ENCODE data around the gene C8G. TPM values are rescaled to one million over a fixed set of nuclear protein-coding genes. Genes with fewer than 3 reads are reported as not detected.

C8G gene
- total and polyA plus RNA-seq, 2 of the 13 experiments (the other 11 are each of a cell fraction or from before 2014, with no cell fraction given), result 4.9 to 12.8 TPM

DNA sequence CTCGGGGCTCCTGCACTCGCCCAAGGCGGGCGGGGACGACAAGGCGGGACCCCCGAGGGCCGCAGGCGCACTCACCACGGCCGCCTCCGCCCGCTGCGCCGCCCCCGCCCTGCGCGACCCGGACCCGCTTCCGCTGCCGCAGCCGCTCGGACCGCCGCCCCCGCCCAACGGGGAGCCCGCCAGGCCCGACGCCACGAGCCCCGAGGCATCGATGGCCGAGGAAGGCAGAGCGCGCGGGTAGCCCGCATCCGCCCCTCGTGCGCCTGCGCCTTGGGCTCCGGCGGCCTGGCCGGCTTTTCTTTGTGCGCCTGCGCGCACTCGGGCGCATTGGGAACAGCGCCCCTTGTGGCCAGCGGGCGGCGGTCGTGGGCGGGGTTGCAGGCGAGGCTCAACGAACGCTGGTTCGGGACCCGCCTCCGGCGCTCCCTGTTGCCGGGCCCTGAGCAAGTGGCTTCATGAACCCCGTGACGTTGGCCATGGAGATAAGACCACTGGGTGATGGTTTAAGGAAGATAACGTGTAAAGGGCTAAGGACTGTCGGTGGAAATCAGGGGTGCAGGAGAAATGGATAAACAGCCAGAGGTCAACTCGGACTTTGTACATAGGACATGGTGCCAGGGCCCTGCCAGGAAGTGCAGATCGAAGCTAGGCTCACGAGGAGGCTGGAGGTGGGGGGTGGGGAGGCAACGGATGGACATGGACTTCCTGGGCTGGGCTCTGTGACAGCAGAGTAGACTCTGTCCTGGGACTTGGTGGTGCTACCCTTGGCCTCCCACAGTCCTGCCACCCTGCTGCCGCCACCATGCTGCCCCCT lies at the start of gene C8G, which contains the start of gene FBXW5 (continued):
- peak; percentile 39; the same call in 1 of the 2 replicates for TF ChIP-seq IRX3 (CRISPR knock-in tag; IDR thresholded peaks at IDR 0.05; ENCODE audit: borderline replicate concordance, low read depth)
- TF ChIP-seq ZNF713 (CRISPR knock-in tag; IDR thresholded peaks at IDR 0.05), result no peak
- no peak for TF ChIP-seq PLRG1 (conservative IDR thresholded peaks at IDR 0.05)
- TF ChIP-seq, protein P1, sequence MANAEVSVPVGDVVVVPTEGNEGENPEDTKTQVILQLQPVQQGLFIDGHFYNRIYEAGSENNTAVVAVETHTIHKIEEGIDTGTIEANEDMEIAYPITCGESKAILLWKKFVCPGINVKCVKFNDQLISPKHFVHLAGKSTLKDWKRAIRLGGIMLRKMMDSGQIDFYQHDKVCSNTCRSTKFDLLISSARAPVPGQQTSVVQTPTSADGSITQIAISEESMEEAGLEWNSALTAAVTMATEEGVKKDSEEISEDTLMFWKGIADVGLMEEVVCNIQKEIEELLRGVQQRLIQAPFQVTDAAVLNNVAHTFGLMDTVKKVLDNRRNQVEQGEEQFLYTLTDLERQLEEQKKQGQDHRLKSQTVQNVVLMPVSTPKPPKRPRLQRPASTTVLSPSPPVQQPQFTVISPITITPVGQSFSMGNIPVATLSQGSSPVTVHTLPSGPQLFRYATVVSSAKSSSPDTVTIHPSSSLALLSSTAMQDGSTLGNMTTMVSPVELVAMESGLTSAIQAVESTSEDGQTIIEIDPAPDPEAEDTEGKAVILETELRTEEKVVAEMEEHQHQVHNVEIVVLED (CRISPR knock-in tag; IDR thresholded peaks at IDR 0.05; ENCODE audit: borderline replicate concordance), result peak; percentile 41; the same call in 1 of the 2 replicates
- TF ChIP-seq PHF21A (CRISPR knock-in tag; IDR thresholded peaks at IDR 0.05), result peak; percentile 64
- TF ChIP-seq PLSCR1 (CRISPR knock-in tag; IDR thresholded peaks at IDR 0.05; ENCODE audit: borderline replicate concordance), result no peak
- no peak for TF ChIP-seq ZNF282 (IDR thresholded peaks at IDR 0.05; ENCODE audit: partially characterized antibody)
- TF ChIP-seq NR2F1 (CRISPR knock-in tag; IDR thresholded peaks at IDR 0.05), result peak in 1 of 2 experiments; percentile 87; a peak in 2 of 4 replicates
- TF ChIP-seq ZNF589 (CRISPR knock-in tag; conservative IDR thresholded peaks at IDR 0.05), result no peak
- TF ChIP-seq, protein P2, sequence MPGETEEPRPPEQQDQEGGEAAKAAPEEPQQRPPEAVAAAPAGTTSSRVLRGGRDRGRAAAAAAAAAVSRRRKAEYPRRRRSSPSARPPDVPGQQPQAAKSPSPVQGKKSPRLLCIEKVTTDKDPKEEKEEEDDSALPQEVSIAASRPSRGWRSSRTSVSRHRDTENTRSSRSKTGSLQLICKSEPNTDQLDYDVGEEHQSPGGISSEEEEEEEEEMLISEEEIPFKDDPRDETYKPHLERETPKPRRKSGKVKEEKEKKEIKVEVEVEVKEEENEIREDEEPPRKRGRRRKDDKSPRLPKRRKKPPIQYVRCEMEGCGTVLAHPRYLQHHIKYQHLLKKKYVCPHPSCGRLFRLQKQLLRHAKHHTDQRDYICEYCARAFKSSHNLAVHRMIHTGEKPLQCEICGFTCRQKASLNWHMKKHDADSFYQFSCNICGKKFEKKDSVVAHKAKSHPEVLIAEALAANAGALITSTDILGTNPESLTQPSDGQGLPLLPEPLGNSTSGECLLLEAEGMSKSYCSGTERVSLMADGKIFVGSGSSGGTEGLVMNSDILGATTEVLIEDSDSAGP (CRISPR knock-in tag; IDR thresholded peaks at IDR 0.05; ENCODE audit: borderline replicate concordance), result peak; percentile 67; the same call in 1 of the 2 replicates
- no peak for TF ChIP-seq CENPX (CRISPR knock-in tag; IDR thresholded peaks at IDR 0.05)
- peak; percentile 54; the same call in 1 of the 2 replicates for TF ChIP-seq PHF20 (CRISPR knock-in tag; IDR thresholded peaks at IDR 0.05)
- no peak for TF ChIP-seq HOXD1 (CRISPR knock-in tag; IDR thresholded peaks at IDR 0.05)
- peak; percentile 55; the same call in 1 of the 2 replicates for TF ChIP-seq ZKSCAN8 (CRISPR knock-in tag; IDR thresholded peaks at IDR 0.05; ENCODE audit: borderline replicate concordance)
- peak; percentile 81; the same call in 1 of the 2 replicates for TF ChIP-seq ZNF274 (CRISPR knock-in tag; IDR thresholded peaks at IDR 0.05)
- TF ChIP-seq, protein P3, sequence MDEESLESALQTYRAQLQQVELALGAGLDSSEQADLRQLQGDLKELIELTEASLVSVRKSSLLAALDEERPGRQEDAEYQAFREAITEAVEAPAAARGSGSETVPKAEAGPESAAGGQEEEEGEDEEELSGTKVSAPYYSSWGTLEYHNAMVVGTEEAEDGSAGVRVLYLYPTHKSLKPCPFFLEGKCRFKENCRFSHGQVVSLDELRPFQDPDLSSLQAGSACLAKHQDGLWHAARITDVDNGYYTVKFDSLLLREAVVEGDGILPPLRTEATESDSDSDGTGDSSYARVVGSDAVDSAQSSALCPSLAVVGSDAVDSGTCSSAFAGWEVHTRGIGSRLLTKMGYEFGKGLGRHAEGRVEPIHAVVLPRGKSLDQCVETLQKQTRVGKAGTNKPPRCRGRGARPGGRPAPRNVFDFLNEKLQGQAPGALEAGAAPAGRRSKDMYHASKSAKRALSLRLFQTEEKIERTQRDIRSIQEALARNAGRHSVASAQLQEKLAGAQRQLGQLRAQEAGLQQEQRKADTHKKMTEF (CRISPR knock-in tag; IDR thresholded peaks at IDR 0.05), result peak; percentile 76
- TF ChIP-seq, protein P4, sequence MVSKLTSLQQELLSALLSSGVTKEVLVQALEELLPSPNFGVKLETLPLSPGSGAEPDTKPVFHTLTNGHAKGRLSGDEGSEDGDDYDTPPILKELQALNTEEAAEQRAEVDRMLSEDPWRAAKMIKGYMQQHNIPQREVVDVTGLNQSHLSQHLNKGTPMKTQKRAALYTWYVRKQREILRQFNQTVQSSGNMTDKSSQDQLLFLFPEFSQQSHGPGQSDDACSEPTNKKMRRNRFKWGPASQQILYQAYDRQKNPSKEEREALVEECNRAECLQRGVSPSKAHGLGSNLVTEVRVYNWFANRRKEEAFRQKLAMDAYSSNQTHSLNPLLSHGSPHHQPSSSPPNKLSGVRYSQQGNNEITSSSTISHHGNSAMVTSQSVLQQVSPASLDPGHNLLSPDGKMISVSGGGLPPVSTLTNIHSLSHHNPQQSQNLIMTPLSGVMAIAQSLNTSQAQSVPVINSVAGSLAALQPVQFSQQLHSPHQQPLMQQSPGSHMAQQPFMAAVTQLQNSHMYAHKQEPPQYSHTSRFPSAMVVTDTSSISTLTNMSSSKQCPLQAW (CRISPR knock-in tag; IDR thresholded peaks at IDR 0.05), result peak; percentile 37; the same call in 1 of the 2 replicates
- TF ChIP-seq ZNF556 (CRISPR knock-in tag; IDR thresholded peaks at IDR 0.05; ENCODE audit: borderline replicate concordance), result peak; percentile 57
